ENCODE results near the gene EXOC1. TPM values are rescaled to one million over a fixed set of nuclear protein-coding genes. Genes with fewer than 3 reads are reported as not detected.

Gene EXOC1
- total RNA-seq, 1 donor: 46.2 TPM

DNA sequence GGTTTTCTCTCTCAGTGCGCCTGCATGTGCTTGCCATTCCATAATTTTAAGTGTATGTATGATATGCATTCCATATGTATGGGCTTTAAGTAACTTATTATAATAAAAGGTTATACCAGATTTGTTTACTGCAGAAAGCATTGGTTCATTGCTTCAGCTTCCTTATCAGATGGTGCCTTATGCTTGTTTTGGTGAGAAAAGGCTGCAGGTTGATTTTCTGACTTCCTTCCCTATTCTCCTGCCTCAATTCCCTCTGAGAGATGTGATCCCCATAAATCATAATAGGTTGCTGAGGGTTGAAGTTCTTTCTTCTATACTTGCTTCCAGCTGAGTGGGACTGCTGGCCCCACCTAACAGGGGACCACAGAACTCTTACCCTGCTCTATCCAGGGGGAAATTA, 85.0 kb downstream of the EXOC1 start:
- no peak overlapping the region for H3K4me3 ChIP-seq (ENCODE audit: low read depth, low read length)

DNA sequence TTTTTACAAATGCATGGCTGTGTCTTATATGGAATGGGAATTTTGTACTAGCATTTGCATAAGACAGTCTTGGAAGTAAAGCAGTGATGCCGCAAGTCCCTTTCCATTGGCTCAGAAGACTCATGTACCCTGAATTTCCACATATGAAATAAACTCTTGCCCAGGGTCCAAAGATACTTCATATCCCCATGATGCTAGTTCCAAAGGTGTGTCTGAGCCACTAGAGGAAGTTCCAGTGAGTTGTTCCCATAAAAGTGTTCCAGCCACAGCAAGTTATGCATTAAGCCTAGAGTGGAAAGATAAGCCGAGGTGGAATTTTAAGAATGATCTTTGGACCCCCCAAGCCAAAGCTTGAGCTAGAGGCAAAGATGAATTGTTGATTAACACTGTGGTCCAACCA, 86.0 kb downstream of the EXOC1 start:
- no peak overlapping the region for H3K4me3 ChIP-seq (ENCODE audit: low read depth, low read length)
- DNase-seq (ENCODE audit: low read depth): no peak
- TF ChIP-seq, protein P1, sequence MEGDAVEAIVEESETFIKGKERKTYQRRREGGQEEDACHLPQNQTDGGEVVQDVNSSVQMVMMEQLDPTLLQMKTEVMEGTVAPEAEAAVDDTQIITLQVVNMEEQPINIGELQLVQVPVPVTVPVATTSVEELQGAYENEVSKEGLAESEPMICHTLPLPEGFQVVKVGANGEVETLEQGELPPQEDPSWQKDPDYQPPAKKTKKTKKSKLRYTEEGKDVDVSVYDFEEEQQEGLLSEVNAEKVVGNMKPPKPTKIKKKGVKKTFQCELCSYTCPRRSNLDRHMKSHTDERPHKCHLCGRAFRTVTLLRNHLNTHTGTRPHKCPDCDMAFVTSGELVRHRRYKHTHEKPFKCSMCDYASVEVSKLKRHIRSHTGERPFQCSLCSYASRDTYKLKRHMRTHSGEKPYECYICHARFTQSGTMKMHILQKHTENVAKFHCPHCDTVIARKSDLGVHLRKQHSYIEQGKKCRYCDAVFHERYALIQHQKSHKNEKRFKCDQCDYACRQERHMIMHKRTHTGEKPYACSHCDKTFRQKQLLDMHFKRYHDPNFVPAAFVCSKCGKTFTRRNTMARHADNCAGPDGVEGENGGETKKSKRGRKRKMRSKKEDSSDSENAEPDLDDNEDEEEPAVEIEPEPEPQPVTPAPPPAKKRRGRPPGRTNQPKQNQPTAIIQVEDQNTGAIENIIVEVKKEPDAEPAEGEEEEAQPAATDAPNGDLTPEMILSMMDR (IDR thresholded peaks at IDR 0.05; ENCODE audit: insufficient read depth, low read depth, low read length): no peak

More for the DNA sequence above, 85.0 kb downstream of the EXOC1 start:
- TF ChIP-seq, protein P1 (IDR thresholded peaks at IDR 0.05; ENCODE audit: insufficient read depth, low read depth, low read length): no peak
- DNase-seq (ENCODE audit: low read depth): no peak

DNA sequence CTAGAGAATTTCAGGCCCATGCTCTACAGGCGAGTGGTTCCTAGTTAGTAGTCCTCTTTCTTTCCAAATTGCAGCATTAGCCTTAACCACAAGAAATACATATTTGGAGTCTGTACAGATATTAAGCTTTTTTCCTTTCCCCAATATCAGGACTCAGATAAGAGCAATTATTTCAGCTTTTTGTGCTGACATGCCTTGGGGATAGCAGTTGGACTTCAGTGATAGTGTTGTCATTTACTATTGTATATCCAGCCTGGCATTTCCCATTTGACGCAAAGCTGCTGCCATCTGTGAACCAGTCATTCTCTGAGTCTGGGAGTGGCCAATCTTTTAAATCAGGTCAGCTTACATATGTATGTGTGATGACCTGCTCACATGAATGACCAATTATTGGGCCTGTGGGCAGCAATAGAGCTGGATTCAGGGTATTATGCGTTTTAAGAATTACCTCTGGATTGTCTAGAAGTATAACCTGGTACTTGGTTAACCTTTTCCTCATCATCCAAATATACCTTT, 88.5 kb downstream of the EXOC1 start:
- DNase-seq (ENCODE audit: low read depth): no peak
- TF ChIP-seq, protein P1 (IDR thresholded peaks at IDR 0.05; ENCODE audit: insufficient read depth, low read depth, low read length): no peak
- H3K4me3 ChIP-seq (ENCODE audit: low read depth, low read length): no peak overlapping the region

DNA sequence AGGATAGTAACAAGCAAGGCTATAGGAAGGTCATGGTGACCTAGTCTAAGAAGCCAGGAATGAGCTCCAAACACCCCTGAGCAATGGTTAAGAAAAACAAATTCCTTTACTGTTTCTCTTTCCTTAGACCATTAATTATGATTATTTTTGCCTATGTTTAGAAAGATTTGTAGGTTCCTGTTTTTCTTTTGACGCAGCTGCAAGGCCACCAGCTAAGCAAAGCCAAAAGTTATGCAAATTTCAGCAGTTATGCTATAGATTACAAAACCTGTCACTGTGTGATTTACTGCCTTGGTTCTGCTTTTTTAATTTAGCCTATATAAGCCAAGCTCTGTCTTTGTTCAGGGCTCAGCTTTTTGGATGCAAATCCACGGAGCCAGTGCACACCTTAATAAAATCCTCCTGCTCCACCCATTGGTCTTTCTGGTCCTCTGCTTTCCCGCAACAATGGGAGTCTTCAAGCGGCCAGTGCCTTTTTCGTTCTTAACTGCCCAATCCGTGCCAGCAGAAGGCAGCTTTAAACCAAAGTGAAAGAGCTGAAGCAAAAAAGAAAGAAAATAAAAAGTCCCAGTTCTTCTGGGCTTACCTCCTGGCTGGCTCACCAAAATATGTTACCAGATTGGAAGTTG, 93.9 kb downstream of the EXOC1 start:
- TF ChIP-seq, protein P1 (IDR thresholded peaks at IDR 0.05; ENCODE audit: insufficient read depth, low read depth, low read length): no peak
- H3K4me3 ChIP-seq (ENCODE audit: low read depth, low read length): peak overlapping the region; percentile 72
- DNase-seq (ENCODE audit: low read depth): peak; percentile 80

DNA sequence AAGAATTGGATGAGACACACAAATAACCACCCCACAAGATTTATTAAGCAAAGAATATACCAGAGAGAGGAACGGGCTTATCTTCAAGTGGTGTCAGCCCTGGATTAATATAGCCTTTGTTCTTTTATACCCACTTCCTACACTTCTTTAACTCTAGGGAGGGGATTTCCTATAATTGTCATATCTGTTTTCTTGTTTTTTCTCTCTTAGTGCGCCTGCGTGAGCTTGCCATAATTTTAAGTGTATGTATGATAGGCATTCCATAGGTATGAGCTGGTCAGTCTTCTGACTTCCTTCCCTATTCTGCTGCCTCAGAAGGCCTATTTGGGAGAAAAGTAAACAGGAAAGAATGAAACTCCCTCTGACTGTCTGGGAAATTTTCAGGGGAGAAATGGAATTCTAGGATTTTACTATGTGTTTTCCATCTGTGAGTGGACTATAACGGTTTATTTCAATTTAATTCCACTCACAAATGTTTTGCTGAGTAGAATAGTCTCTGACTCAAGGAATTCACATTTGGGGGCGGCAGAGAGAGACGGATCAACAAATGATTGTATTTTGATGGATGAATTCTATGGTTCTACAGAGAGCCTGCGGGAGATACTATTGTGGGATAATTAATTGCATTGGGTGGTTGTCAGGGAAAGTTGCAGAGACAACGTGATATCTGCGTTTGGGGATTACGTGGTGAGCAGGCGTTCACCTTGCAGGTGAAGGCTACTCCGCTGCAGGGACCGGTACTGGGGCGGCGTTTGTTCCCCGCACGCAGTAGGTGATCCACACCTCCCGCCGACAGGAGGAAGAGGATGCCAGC, 94.7 kb downstream of the EXOC1 start:
- TF ChIP-seq, protein P1 (IDR thresholded peaks at IDR 0.05; ENCODE audit: insufficient read depth, low read depth, low read length): no peak
- peak; percentile 96 for DNase-seq (ENCODE audit: low read depth)

DNA sequence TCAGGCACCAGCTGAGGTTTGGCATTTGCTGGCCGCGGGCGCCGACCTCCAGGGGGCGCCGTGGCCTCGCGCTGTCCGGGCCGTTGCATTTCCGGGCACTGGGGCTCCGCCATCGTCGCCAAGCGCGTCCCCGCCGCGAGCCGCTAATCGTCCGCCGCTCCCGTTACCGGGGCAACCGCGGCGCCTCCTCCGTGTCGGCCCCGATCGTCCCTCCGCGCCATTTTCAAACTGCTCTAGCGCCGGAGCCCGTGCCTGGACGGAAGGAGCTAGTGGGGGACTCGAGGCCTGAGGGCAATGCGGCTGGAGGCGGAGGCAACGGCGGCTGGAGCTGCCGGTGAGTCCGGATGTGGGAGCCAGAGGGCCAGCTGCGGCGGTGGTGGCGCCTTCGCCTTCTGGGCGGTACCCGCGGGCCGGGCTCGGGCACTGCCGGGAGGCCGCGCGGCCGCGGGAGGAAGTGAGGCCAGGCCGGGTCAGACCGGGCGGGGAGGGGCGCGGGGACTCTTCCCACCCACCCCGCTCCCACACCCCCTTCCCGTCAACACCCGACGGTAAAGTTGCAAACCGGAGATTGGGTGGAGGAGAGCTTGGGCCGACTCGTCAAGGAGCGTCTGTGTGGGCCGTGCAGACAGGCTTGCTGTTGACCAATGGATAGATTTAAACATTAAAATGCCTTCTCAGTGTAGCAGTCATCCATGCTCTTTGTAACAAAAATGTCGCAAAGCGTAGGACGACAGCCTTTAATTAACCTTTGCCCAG, 95.5 kb downstream of the EXOC1 start, which contains the start of gene CEP135:
Gene CEP135 (plus strand): TSS at position 220 of the 756 bp plus-strand sequence. CDS start 3,186 bp downstream, outside the sequence.
- H3K4me3 ChIP-seq (ENCODE audit: low read depth, low read length): peak within 1 kb of the TSS; percentile 72
- peak; percentile 94 for DNase-seq (ENCODE audit: low read depth)
- TF ChIP-seq, protein P1 (IDR thresholded peaks at IDR 0.05; ENCODE audit: insufficient read depth, low read depth, low read length): peak; percentile 83

More for the DNA sequence above, 94.7 kb downstream of the EXOC1 start:
- H3K4me3 ChIP-seq (ENCODE audit: low read depth, low read length): peak overlapping the region; percentile 72

All from fibroblast of villous mesenchyme (primary cell).